HL-60 (cell line): ENCODE measurements around the gene TSHZ1.

ENCODE experiments used
- CTCF ChIP-seq: IDR thresholded peaks from one replicate; pipeline ENCODE4 v1.5.1; 2011; ENCODE audit warnings: low read length, control low read depth, inconsistent platforms; ENCODE audit not compliant: insufficient read depth
- GABPA ChIP-seq: IDR thresholded peaks from 2 replicates; pipeline ENCODE4 v1.6.1; 2012; ENCODE audit warnings: low read depth
- POLR2AphosphoS5 ChIP-seq: IDR thresholded peaks from 2 replicates; pipeline ENCODE4 v1.6.1; 2012; ENCODE audit warnings: low read depth
- REST ChIP-seq: IDR thresholded peaks from 2 replicates; pipeline ENCODE4 v1.6.1; 2012; ENCODE audit warnings: low read depth; ENCODE audit not compliant: insufficient replicate concordance

GRCh38 chr18:75251466-75251865, 40.9 kb downstream of the TSHZ1 start:
- TF ChIP-seq CTCF: no peak
- no peak for TF ChIP-seq GABPA
- no peak for TF ChIP-seq POLR2AphosphoS5
- TF ChIP-seq REST: no peak
